Caco-2 (cell line): Measurements from ENCODE around the gene GRHL3. TPM values are rescaled to one million over a fixed set of nuclear protein-coding genes. Genes with fewer than 3 reads are reported as not detected.

Experiments used
- BruUV-seq: library from RNA; stranded (reverse); fragments of 400-500 nt; replicated peaks from 2 replicates; lab custom pipeline; 2021; lab: Mats Ljungman, UMichigan
- CTCF ChIA-PET: fragments of 300-600 bp; sonication (Branson Sonifier 250); formaldehyde crosslinking; loops from one replicate; lab custom pipeline; 2022; ENCODE audit warnings: antibody characterized with exemption; lab: Charles Lee
- POLR2A ChIA-PET: fragments of 300-600 bp; sonication (Branson Sonifier 250); formaldehyde crosslinking; loops from one replicate; lab custom pipeline; 2022; ENCODE audit warnings: antibody characterized with exemption; lab: Charles Lee
- DNase-seq, 2 experiments: peaks; one replicate each; pipeline versions ENCODE4 v3.0.0 to v3.0.0-alpha.2; 2020 to 2022
- H3K27me3 ChIP-seq: replicated peaks from 2 replicates; pipeline ENCODE4 v1.6.0; 2011; ENCODE audit warnings: low read length; ENCODE audit not compliant: control insufficient read depth, insufficient read depth
- H3K36me3 ChIP-seq: 2 replicates; pipeline ENCODE4 v1.5.1; 2011; ENCODE audit warnings: low read length; ENCODE audit not compliant: control insufficient read depth, insufficient read depth
- H3K4me1 ChIP-seq: fragments of 250-450 bp; sonication (Bioruptor Pico); 2 replicates; pipeline ENCODE4 v1.5.1; 2020; ENCODE audit warnings: mild to moderate bottlenecking
- H3K4me3 ChIP-seq: 2 replicates; pipeline ENCODE4 v1.5.1; 2011; ENCODE audit warnings: low read depth, mild to moderate bottlenecking, control low read depth, low read length
- H3K9me3 ChIP-seq: fragments of 250-450 bp; sonication (Bioruptor Pico); 2 replicates; pipeline ENCODE4 v1.5.1; 2020; ENCODE audit warnings: mild to moderate bottlenecking, moderate library complexity
- H3K27ac Mint-ChIP-seq: one replicate; pipeline ENCODE4 v1.8.0; 2022; ENCODE audit warnings: mixed read lengths; ENCODE audit not compliant: unreplicated experiment
- H3K27me3 Mint-ChIP-seq: one replicate; pipeline ENCODE4 v1.8.0; 2022; ENCODE audit warnings: mixed read lengths; ENCODE audit not compliant: insufficient read depth, unreplicated experiment
- H3K36me3 Mint-ChIP-seq: one replicate; pipeline ENCODE4 v1.8.0; 2022; ENCODE audit warnings: mild to moderate bottlenecking, mixed read lengths; ENCODE audit not compliant: insufficient read depth, unreplicated experiment
- H3K4me1 Mint-ChIP-seq: one replicate; pipeline ENCODE4 v1.8.0; 2022; ENCODE audit warnings: low read depth, mixed read lengths; ENCODE audit not compliant: unreplicated experiment
- H3K4me3 Mint-ChIP-seq: one replicate; pipeline ENCODE4 v1.8.0; 2022; ENCODE audit warnings: mild to moderate bottlenecking, moderate library complexity, mixed read lengths; ENCODE audit not compliant: unreplicated experiment
- H3K9me3 Mint-ChIP-seq: one replicate; pipeline ENCODE4 v1.8.0; 2022; ENCODE audit warnings: mixed read lengths; ENCODE audit not compliant: unreplicated experiment
- intact Hi-C: fragments of 100-400 bp; cut with micrococcal nuclease; formaldehyde crosslinking; loops from one replicate; pipeline ENCODE4 v1.10.0; 2022; ENCODE audit not compliant: unreplicated experiment
- total RNA-seq: library from RNA; stranded (reverse); gene quantifications from 2 replicates; pipeline ENCODE4 v1.2.3, GENCODE V29; 2022
- TF ChIP-seq, protein P1 (sequence below), 2 experiments: fragments of 200-600 bp in 1 of 2; IDR thresholded peaks; 1 replicate in 1 of 2; 2 replicates in 1 of 2; pipeline versions ENCODE4 v1.5.1 to v1.8.0; 2011 to 2022; ENCODE audit warnings: antibody characterized with exemption in 1 of 2, control low read depth in 1 of 2, inconsistent platforms in 1 of 2, low read depth in 1 of 2, low read length in 1 of 2, mild to moderate bottlenecking in 1 of 2, moderate library complexity in 1 of 2; ENCODE audit not compliant: insufficient read depth in 1 of 2, severe bottlenecking in 1 of 2, unreplicated experiment in 1 of 2

GRHL3 gene
- total RNA-seq, 1 experiment from 2014 or later = 2.3 TPM

DNA sequence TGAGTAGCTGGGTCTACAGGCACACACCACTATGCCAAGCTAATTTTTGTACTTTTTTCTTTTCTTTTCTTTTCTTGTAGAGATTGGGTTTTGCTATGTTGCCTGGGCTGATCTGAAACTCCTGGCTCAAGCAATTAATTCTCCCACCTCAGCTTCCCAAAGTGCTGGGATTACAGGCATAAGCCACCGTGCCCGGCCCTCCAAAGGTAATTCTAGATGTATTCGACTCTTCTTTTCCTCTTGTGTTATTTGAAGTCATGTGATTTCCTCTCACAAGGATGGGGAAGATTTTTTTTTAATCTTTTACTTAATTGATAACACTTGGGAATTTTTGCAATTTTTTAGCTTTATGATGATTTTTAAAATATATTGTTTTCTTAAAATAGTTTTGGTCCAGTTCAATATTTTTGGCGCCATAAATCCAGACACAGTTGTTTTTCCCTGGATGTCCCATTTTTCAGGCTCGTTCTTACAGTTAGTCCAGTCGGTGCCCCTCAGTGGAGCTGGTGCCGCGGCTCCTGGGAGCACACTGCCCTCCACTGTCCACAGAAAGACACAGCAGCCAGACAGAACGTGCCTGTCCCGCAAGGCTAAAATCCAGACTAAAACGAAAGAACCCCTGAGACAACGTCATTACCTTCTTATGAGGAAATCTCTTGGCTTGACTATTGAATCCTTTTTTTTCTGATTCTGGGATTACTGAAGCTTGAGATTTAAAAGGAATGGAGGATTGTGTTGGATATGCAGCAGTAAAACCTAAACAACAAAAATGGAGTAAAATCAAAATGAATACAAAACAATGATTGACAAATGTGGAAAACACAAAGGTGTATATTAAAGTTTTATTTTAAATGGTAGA, 72.0 kb downstream of the GRHL3 start:
- Mint-ChIP-seq H3K9me3 (no peaks in the 10 kb centered on the region), H3K27me3 (no peaks in the 10 kb centered on the region), H3K27ac (peak overlapping the region; percentile 53), H3K36me3 (peaks cover 6% of the 10 kb centered on the region), H3K4me1 (peaks cover 23% of the 10 kb centered on the region), H3K4me3 (no peak overlapping the region)
- Histone ChIP-seq H3K9me3 (no peaks in the 10 kb centered on the region), H3K4me3 (no peak overlapping the region), H3K4me1 (0 out of 2 replicates have a peak, but pooled peaks cover 12% of the 10 kb centered on the region), H3K27me3 (no peaks in the 10 kb centered on the region), H3K36me3 (no peaks in the 10 kb centered on the region)
- ChIA-PET POLR2A (interaction anchor here (1.0 kb wide), 1 partner anchor 240 kb away, joined by 4 read pairs; no protein-coding TSS in a partner anchor), CTCF (interaction anchor here (0.5 to 4.1 kb wide), 11 partner anchors 12 to 439 kb away, joined by 3 to 135 read pairs (median 4); partner anchors contain the start of gene NIPAL3)
- peak; percentile 62 to 71 for DNase-seq
- TF ChIP-seq, protein P1, sequence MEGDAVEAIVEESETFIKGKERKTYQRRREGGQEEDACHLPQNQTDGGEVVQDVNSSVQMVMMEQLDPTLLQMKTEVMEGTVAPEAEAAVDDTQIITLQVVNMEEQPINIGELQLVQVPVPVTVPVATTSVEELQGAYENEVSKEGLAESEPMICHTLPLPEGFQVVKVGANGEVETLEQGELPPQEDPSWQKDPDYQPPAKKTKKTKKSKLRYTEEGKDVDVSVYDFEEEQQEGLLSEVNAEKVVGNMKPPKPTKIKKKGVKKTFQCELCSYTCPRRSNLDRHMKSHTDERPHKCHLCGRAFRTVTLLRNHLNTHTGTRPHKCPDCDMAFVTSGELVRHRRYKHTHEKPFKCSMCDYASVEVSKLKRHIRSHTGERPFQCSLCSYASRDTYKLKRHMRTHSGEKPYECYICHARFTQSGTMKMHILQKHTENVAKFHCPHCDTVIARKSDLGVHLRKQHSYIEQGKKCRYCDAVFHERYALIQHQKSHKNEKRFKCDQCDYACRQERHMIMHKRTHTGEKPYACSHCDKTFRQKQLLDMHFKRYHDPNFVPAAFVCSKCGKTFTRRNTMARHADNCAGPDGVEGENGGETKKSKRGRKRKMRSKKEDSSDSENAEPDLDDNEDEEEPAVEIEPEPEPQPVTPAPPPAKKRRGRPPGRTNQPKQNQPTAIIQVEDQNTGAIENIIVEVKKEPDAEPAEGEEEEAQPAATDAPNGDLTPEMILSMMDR (IDR thresholded peaks at IDR 0.05; ENCODE audit: insufficient read depth in 1 of 2, low read depth in 1 of 2, low read length in 1 of 2, severe bottlenecking in 1 of 2, unreplicated experiment in 1 of 2) = peak; percentile 76 to 87
- no TSS peak for BruUV-seq
- intact Hi-C loops = no loop called here

DNA sequence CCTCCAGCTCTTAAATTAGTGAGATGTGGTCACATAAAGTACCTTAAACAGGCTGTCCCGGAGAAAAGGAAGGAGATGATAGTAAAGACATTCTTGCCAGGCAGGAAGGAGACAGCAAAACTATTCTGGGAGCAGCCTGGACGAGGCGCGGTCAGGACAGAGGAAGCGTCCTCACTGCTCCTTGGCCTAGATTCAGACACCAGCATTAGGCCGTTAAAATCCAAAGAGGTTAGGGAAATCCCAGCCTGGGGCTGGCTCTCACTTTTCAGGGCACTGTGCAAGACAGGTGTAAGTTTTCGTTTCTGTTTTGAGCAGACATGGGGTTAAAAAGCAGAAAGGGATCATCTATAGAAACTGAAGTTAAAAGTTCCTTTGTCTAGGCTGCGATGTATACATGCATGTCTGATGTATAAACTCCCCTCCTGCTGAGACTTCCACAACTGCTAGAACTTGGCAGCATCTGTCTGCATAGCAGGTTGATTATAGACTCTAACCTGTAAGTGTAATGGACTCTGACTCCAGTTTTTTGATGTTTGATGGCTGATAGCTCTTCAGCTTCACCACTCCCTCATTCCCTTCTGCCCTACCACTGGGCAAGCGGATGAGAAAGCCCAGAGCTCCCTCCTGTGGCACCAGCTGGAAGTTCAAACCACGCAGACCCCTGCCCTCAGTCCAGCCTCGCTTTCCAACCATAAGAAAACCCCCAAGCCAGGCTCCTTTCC, 72.9 kb downstream of the GRHL3 start:
- TF ChIP-seq, protein P1 (IDR thresholded peaks at IDR 0.05; ENCODE audit: insufficient read depth in 1 of 2, low read depth in 1 of 2, low read length in 1 of 2, severe bottlenecking in 1 of 2, unreplicated experiment in 1 of 2) = peak; percentile 68 to 85
- Histone ChIP-seq H3K9me3 (no peaks in the 10 kb centered on the region), H3K36me3 (no peaks in the 10 kb centered on the region), H3K4me3 (no peak overlapping the region), H3K27me3 (no peaks in the 10 kb centered on the region), H3K4me1 (0 out of 2 replicates have a peak, but pooled peaks cover 12% of the 10 kb centered on the region)
- no peak overlapping the region for H3K4me3 Mint-ChIP-seq
- no TSS peak for BruUV-seq
- CTCF ChIA-PET = interaction anchor here (0.5 to 4.1 kb wide), 14 partner anchors 11 to 242 kb away, joined by 3 to 135 read pairs (median 4); partner anchors contain the start of genes NIPAL3 and STPG1
- H3K27ac Mint-ChIP-seq = peak overlapping the region; percentile 53
- H3K36me3 Mint-ChIP-seq = peaks cover 6% of the 10 kb centered on the region
- intact Hi-C loops = loop anchor here (1.0 kb wide), 2 partner anchors 193 to 242 kb away; no protein-coding TSS in a partner anchor
- POLR2A ChIA-PET = interaction anchor here (1.0 kb wide), 4 partner anchors 190 to 242 kb away, joined by 3 to 8 read pairs (median 4); no protein-coding TSS in a partner anchor
- DNase-seq = peak; percentile 58 to 72
- no peaks in the 10 kb centered on the region for H3K27me3 Mint-ChIP-seq
- H3K9me3 Mint-ChIP-seq = no peaks in the 10 kb centered on the region
- peaks cover 23% of the 10 kb centered on the region for H3K4me1 Mint-ChIP-seq

DNA sequence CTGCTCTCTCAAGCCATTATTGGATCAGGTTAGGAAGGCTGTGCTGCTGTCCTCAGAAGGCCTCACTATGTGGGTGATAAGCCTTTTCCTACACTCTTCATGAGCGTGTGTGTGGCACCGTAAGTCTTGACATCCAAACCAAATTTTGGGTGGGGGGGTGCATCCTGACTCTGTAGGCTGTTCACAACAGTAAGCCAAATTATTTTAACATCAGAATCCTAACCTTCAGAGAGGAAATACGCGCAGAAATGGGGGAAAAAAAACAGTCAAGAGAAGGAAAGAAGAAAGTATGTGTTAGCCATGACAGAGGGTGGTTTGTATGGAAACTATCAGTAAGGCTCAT, 73.4 kb downstream of the GRHL3 start:
- DNase-seq = no peak
- TF ChIP-seq, protein P1 (IDR thresholded peaks at IDR 0.05; ENCODE audit: insufficient read depth in 1 of 2, low read depth in 1 of 2, low read length in 1 of 2, severe bottlenecking in 1 of 2, unreplicated experiment in 1 of 2) = no peak
- Histone ChIP-seq H3K4me1 (0 out of 2 replicates have a peak, but pooled peaks cover 12% of the 10 kb centered on the region), H3K9me3 (no peaks in the 10 kb centered on the region), H3K4me3 (no peak overlapping the region), H3K27me3 (no peaks in the 10 kb centered on the region), H3K36me3 (no peaks in the 10 kb centered on the region)
- peaks cover 6% of the 10 kb centered on the region for H3K36me3 Mint-ChIP-seq
- H3K27me3 Mint-ChIP-seq = no peaks in the 10 kb centered on the region
- BruUV-seq = no TSS peak
- no peak overlapping the region for H3K27ac Mint-ChIP-seq
- intact Hi-C loops = loop anchor here (1.0 kb wide), 2 partner anchors 193 to 242 kb away; no protein-coding TSS in a partner anchor
- H3K4me1 Mint-ChIP-seq = peaks cover 23% of the 10 kb centered on the region
- CTCF ChIA-PET = interaction anchor here (1.0 to 4.1 kb wide), 8 partner anchors 23 to 242 kb away, joined by 3 to 135 read pairs (median 4); partner anchors contain the start of gene NIPAL3
- no peaks in the 10 kb centered on the region for H3K9me3 Mint-ChIP-seq
- POLR2A ChIA-PET = interaction anchor here (1.0 kb wide), 3 partner anchors 191 to 242 kb away, joined by 3 to 8 read pairs (median 3); no protein-coding TSS in a partner anchor
- H3K4me3 Mint-ChIP-seq = no peak overlapping the region
